AG20443 (cell line): Measurements from ENCODE around the gene WNT1.

Experiments used
- DNase-seq: peaks from one replicate; pipeline ENCODE4 v3.0.0; 2012; ENCODE audit warnings: low spot score, mixed read lengths

The WNT1 gene

GRCh38 chr12:49000346-49000745, 22.2 kb downstream of the WNT1 start:
- DNase-seq = no peak

- no peak for DNase-seq
Observed at GRCh38 chr12:49008943-49009342, 30.8 kb downstream of the WNT1 start.

DNA sequence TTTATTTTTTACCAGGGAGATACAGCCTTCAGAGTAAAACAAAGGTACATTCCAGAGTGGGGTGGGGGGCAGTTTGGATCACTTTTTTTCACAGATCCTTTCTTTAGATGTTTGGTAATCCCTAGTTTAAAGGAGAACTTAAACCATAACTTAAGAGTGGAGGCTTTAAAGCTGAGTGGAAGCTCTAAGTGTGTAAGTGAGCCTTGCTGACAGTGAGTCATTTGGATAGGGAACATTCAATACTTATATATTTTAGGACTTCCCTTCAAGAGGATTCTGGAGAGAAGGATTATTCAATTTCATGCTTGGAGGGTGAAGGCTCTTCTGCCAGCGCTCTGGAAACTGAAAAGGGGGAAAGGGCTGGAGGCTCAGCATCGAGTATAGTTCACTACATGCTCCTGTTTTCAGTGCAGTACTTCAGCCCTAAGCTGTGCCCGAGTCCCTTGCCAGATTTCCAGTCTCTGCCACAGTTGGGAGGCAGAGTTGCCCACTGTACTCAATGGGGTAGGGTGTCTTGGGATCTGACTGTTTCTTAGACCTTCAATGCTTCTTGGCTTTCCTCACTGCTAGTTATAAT, 32.1 kb downstream of the WNT1 start:
- no peak for DNase-seq

DNA sequence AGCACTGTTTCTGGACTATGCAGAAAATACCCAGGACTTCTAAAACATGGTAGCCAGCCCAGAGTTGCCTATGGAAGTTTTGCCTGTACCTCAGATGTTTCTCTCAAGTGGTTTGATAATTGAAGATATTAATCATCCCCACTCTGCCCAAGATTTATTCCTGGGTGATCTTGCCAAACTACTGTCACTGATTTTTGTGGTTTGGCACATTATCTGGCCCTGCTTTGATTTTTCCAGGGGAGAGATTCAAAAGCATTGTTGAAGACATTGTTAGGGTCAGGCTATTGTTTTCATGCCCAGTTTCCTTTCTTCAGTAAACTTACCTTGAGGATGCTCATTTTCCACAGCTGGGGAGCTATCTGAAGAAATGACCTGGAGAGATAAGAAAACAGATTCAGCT, 34.6 kb downstream of the WNT1 start:
- DNase-seq = no peak

GRCh38 chr12:49013428-49013827, 35.3 kb downstream of the WNT1 start:
- no peak for DNase-seq

DNA sequence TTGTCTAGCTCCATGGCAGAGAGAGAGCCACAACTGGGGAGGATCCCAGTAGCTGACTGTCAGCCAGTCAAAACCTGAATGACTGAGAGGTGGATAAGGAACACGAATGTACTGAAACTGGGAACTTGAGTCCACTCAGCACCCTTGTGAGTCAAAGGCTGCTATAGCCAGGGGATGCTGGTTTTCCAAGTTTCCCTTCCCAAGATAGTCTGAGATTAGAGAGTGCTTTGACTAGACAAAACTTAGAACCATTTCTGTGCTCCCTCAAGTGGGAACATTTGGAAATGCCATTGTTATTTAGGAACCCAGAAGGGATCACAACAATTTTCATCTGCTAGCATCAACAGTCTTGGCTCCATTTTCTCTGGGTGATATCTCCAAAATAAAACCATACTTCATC, 36.4 kb downstream of the WNT1 start:
- DNase-seq = no peak

DNA sequence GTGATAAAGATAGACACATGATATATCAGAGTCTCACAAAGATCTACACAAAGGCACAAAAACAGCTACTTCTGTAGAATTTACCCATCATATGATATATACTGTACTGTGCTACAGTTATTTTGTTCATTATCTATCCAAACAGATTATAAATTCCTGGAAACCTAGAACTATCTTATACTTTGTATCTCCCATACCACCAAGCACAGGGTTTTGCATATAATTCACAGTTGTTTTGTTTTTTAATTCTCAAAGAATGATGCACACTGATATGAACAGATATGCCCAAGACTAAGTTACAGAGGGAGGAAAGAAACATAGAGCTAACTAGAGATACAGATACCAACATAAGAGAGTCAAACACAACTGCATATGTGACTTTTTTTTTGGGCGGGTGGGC, 37.1 kb downstream of the WNT1 start:
- no peak for DNase-seq

DNA sequence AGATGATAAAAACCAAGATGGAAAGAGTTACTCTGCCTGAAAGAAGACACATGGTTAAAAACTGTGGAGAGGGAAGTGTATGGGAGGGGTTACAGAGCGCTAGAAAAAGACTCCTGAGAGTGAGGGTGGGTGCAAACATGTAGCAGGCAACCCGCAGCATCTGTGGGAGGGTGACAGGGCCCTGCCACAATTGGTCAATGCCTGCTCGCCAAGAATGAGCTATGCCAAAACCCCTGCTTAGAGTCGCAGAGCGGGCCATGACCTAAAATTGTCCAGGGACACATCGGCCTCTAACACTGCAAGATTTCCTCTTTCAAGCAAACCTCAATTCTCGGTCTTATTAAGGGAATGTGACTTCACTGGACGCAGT, 39.8 kb downstream of the WNT1 start:
- DNase-seq = peak; percentile 61

- DNase-seq = peak; percentile 99
Observed at GRCh38 chr12:49018261-49019119, 40.4 kb downstream of the WNT1 start, which contains the start of gene PRKAG1. PRKAG1 (minus strand) TSS chr12:49018776; CDS start chr12:49018740, 36 bp downstream.

DNA sequence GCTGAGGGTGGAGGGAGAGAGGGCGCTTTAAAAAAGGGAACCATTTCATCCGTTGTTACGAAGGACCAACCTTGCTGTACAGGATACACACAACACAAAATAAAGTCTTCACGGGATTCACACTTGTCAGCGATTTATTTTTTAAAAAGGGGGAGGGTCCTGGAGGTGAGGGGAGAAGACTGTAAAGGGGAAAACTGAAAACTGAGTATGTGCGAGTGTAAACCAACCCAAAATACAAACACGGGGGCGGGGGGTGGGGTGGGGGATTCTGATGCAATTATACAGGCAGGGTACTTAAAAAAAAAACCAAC, 41.0 kb downstream of the WNT1 start:
- no peak for DNase-seq

DNA sequence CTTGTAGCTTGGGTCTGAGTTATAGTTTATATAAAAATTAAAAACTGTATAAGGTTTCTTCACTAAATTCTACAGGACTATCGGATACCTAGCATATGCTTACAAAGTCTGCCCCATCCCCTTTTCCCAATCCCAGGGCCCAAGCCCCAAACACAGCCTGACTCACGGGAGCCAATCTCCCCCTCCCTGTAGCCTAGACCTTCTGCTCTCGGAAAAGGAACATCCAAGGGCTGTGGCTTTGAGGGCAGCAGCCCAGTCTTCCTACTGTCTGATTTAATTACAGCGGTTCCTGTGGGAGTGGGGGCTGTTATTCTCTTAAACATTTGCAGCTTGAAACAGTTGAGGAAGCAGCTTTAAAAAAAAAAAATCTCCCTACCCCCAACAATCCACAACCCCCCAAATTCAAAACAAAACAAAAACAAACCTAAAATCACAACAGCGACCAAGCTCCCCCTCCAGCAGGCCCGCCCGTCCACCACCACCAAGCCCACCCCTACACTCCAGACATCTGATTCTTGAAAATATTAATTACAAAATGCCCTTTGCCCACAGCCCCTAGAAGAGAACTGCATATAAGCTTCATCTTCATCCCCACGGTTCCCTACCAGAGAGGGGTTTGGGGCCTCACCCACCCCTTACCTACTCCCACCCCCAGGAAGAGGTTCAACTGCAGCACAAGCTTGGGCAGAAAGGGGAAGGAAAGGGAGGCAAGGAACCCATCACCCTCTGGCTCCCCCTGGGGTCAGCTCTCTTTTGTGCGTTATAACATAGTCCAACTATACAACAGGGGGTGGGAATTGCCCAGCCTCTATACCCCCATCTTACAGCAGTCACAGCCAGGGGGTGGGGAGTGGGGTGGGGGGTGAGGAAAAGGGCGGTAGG, 41.6 kb downstream of the WNT1 start:
- peak; percentile 67 for DNase-seq

GRCh38 chr12:49020441-49020840, 42.3 kb downstream of the WNT1 start:
- DNase-seq = no peak

GRCh38 chr12:49021292-49021915, 43.3 kb downstream of the WNT1 start:
- DNase-seq = no peak

DNA sequence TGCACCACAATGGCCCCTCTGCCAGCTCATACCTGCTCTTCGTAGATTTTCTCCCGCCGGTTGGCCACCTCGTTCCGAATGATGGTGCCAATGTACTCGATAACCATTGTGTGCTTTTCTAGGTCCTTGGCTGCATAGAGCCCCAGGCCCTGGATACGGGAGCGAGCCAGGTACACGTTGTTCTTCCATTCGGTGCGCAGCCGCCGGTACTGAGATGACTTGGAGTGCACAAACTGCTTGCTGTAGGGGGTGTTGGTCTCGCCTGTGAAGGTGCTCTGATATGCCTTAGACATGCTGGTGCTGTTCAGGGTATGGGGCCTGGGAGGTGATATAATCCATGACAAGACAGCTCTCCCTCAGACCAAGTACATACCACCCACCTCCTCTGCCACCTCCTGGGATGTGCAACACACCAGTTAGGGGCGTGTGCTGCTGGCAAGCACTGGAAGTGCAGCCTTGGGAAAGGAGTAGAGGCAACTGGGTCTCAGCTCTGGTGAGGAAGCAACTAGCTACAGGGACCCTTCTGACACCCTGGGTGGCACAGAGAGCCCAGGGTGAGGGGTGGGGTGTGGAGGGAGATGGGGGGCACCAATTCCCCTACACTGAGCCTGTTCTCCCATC, 44.5 kb downstream of the WNT1 start:
- no peak for DNase-seq

- DNase-seq = no peak
Observed at GRCh38 chr12:49023812-49024211, 45.7 kb downstream of the WNT1 start.

GRCh38 chr12:49024543-49024942, 46.4 kb downstream of the WNT1 start:
- no peak for DNase-seq

DNA sequence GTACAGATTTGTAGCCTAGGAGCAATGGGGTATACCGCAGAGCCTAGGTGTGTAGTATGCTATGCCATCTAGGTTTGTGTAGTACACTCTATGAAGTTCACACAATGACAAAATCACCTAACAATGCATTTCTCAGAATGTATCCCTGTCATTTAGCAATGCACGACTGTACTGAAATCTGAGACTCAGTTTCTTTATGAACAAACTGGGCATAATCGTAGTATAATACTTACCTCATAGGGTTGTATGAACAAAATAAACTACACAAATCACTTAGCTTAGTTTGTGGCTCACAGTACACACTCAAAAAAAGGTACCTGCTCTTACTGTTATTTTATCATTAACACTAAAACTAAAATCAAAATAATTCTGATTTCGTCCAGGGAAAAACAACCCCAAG, 47.3 kb downstream of the WNT1 start:
- no peak for DNase-seq

- no peak for DNase-seq
Observed at GRCh38 chr12:49026101-49026500, 48.0 kb downstream of the WNT1 start.

- DNase-seq = no peak
Observed at GRCh38 chr12:49026678-49027480, 48.8 kb downstream of the WNT1 start.

- DNase-seq = no peak
Observed at GRCh38 chr12:49027846-49028555, 49.9 kb downstream of the WNT1 start.
